ENCODE data around the gene MERTK.
"Not testable (repeated sequence)": the region's sequence is repeated elsewhere in the genome, so short reads cannot be mapped to it uniquely, and the experiment has no call there.

MERTK gene

GRCh38 chr2:111897924-111898702 lies at the start of gene MERTK:
TSS of gene MERTK (plus strand) at chr2:111898607. CDS start at chr2:111898736, 129 bp downstream.
- DNase-seq = peak; percentile 31

- peak; percentile 3 for DNase-seq
These were observed 47.8 kb upstream of the MERTK start for GRCh38 chr2:111850646-111851045.

GRCh38 chr2:111852544-111852943 lies 45.9 kb upstream of the MERTK start:
- not testable (repeated sequence) for DNase-seq

GRCh38 chr2:111860005-111860404 lies 38.4 kb upstream of the MERTK start:
- not testable (repeated sequence) for DNase-seq

- not testable (repeated sequence) for DNase-seq
These were observed 33.3 kb upstream of the MERTK start for GRCh38 chr2:111865124-111865523.

GRCh38 chr2:111872806-111873205 lies 25.6 kb upstream of the MERTK start:
- not testable (repeated sequence) for DNase-seq

- DNase-seq = peak; percentile 75
These were observed 14.5 kb upstream of the MERTK start, which contains the start of gene ANAPC1 for GRCh38 chr2:111883661-111884591. TSS of gene ANAPC1 (minus strand) at chr2:111884193. CDS start at chr2:111880825, 3,368 bp downstream.

GRCh38 chr2:111884592-111884964 lies 13.8 kb upstream of the MERTK start:
- no peak for DNase-seq

GRCh38 chr2:111896024-111896423 lies 2.4 kb upstream of the MERTK start:
- DNase-seq = no peak

- no peak for DNase-seq
These were observed 1.8 kb upstream of the MERTK start for GRCh38 chr2:111896576-111896975.

GRCh38 chr2:111897630-111897923 lies 830 bp upstream of the MERTK start:
- DNase-seq = no peak

GRCh38 chr2:111898703-111899514 lies 502 bp downstream of the MERTK start:
- no peak for DNase-seq

GRCh38 chr2:111900859-111901258 lies 2.5 kb downstream of the MERTK start:
- DNase-seq = peak; percentile 25

GRCh38 chr2:111903516-111903915 lies 5.1 kb downstream of the MERTK start:
- DNase-seq = no peak

- DNase-seq = no peak
These were observed 5.6 kb downstream of the MERTK start for GRCh38 chr2:111903930-111904439.

GRCh38 chr2:111904726-111905474 lies 6.5 kb downstream of the MERTK start:
- DNase-seq = no peak

GRCh38 chr2:111905475-111905869 lies 7.1 kb downstream of the MERTK start:
- DNase-seq = not testable (repeated sequence)

- DNase-seq = no peak
These were observed 7.8 kb downstream of the MERTK start for GRCh38 chr2:111905990-111906735.

GRCh38 chr2:111908578-111908977 lies 10.2 kb downstream of the MERTK start:
- no peak for DNase-seq

- DNase-seq = no peak
These were observed 10.7 kb downstream of the MERTK start for GRCh38 chr2:111909079-111909478.

GRCh38 chr2:111909997-111910396 lies 11.6 kb downstream of the MERTK start:
- not testable (repeated sequence) for DNase-seq
